ENCODE data around the gene DRC1. TPM values are rescaled to one million over a fixed set of nuclear protein-coding genes. Genes with fewer than 3 reads are reported as not detected.
"Not testable (repeated sequence)": the region's sequence is repeated elsewhere in the genome, so short reads cannot be mapped to it uniquely, and the experiment has no call there.

DRC1 gene
- total RNA-seq, 4 donors from 2014 or later: not detected

DNA sequence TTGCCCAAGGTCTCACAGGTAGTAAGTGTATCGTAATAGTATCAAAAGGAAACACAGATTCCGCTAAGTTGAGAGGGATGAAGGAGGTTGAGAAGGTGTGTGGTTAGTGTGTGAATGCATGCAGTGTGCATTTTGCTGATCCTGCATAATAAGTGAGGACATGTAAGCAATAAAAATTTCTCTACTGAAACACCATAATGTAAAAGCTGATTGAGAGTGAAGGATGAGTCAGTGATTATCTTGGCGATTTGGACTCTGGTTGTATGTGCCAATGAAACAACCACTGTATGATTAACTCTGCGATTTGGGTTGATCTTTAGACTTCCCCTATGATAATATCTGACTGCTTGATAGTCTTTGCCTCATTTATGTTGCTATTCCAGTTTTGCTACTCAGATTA lies 38.4 kb upstream of the DRC1 start:
- no peak for ATAC-seq (ENCODE audit: low FRiP score)
- TF ChIP-seq, protein P1, sequence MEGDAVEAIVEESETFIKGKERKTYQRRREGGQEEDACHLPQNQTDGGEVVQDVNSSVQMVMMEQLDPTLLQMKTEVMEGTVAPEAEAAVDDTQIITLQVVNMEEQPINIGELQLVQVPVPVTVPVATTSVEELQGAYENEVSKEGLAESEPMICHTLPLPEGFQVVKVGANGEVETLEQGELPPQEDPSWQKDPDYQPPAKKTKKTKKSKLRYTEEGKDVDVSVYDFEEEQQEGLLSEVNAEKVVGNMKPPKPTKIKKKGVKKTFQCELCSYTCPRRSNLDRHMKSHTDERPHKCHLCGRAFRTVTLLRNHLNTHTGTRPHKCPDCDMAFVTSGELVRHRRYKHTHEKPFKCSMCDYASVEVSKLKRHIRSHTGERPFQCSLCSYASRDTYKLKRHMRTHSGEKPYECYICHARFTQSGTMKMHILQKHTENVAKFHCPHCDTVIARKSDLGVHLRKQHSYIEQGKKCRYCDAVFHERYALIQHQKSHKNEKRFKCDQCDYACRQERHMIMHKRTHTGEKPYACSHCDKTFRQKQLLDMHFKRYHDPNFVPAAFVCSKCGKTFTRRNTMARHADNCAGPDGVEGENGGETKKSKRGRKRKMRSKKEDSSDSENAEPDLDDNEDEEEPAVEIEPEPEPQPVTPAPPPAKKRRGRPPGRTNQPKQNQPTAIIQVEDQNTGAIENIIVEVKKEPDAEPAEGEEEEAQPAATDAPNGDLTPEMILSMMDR (IDR thresholded peaks at IDR 0.05): no peak
- no peak for DNase-seq (ENCODE audit: low spot score)

- TF ChIP-seq, protein P1 (IDR thresholded peaks at IDR 0.05): no peak
- DNase-seq (ENCODE audit: low spot score) (no peak), ATAC-seq (ENCODE audit: low FRiP score) (no peak)
Observed at GRCh38 chr2:26363958-26364357, 37.8 kb upstream of the DRC1 start.

DNA sequence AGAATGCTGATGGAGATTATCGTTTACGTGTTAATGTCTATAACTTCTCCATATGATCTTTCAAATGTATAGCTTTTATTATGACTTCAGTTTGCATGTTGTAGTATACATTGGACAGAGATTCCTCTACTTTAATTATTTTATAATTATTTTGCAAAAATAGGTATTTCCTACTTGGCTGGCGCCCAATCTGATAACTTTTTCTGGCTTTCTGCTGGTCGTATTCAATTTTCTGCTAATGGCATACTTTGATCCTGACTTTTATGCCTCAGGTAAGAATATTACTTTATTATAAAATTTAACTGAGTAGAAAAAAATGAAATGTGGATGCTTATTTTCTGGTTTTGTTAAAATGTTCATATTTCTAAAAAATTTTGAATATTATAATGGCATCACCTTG lies 37.1 kb upstream of the DRC1 start:
- DNase-seq (ENCODE audit: low spot score) (no peak), ATAC-seq (ENCODE audit: low FRiP score) (no peak)
- TF ChIP-seq, protein P1 (IDR thresholded peaks at IDR 0.05): no peak

DNA sequence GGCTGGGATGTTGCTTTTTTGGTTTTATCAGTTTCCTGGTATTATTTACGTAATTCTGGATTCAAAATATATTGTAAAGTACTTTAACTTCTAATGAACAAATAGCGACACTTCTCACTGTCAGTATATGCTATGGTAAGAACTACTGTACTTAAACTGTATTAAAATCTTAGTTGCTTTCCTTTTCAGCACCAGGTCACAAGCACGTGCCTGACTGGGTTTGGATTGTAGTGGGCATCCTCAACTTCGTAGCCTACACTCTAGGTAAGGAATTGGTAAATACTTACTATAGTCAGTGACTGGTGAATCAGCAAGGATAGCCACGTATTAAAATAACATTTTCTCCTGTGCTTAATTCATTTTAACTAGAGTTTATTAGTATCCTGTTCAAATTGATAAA lies 34.8 kb upstream of the DRC1 start:
- no peak for DNase-seq (ENCODE audit: low spot score)
- TF ChIP-seq, protein P1 (IDR thresholded peaks at IDR 0.05): no peak
- ATAC-seq (ENCODE audit: low FRiP score): no peak

DNA sequence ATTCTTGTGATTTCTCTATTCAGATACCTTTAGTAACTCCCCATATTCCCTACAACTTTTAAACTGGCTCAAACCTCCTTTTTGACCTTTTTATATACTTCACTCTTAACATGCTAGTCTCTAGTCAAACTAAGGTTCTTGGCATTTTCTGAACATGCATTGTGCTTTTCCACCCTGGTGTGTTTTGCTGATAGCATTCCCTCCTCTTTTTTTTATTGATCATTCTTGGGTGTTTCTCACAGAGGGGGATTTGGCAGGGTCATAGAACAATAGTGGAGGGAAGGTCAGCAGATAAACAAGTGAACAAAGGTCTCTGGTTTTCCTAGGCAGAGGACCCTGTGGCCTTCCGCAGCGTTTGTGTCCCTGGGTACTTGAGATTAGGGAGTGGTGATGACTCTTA lies 32.1 kb upstream of the DRC1 start:
- not testable (repeated sequence) for ATAC-seq (ENCODE audit: low FRiP score); DNase-seq (ENCODE audit: low spot score)

GRCh38 chr2:26370909-26371308 lies 30.8 kb upstream of the DRC1 start:
- not testable (repeated sequence) for DNase-seq (ENCODE audit: low spot score); ATAC-seq (ENCODE audit: low FRiP score)

DNA sequence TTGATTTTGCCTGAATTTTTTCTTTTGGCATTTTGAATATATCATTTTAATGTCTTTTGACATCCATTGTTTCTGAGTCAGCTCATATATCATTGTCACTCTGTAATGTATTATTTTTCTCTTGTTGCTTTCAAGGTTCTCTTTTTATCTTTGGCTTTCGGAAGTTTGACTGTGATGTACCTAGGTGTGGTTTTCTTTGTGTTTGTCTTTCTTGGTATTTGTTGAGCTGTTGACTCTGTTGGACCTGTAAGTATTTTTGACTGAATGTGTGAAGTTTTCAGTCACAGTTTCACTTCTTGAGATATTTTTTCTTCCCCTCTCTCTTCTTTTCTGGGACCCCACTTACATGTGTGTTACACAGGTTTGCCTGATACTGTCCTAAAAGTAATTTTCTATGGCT lies 24.9 kb upstream of the DRC1 start:
- no peak for DNase-seq (ENCODE audit: low spot score)
- ATAC-seq (ENCODE audit: low FRiP score): no peak
- TF ChIP-seq, protein P1 (IDR thresholded peaks at IDR 0.05): no peak

DNA sequence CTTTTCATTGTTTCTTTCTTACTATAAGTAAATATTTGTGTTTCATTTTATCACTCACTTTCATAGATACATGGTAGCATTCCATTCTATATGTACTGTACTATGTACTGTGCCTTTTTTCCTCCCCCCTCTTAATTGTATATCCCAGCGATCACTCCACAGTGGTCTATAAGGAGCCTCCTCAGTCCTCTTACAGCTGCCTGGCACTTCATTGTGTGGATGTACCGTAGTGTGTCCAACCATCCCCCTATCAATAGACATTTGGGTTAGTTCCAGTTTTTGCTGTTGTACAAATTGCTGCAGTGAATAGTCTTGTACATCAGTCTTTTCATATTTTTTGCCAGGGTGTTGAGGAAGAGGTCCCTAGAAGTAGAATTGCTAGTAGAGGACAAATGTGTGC lies 21.4 kb upstream of the DRC1 start:
- no peak for DNase-seq (ENCODE audit: low spot score)
- TF ChIP-seq, protein P1 (IDR thresholded peaks at IDR 0.05): no peak
- ATAC-seq (ENCODE audit: low FRiP score): no peak
